DOHH2 (cell line): Measurements from ENCODE around the gene CYBA.

Experiments
- H3F3A ChIP-seq: fragments of 200-600 bp; sonication (generic), shearing (Covaris generic); 2 replicates; pipeline ENCODE4 v1.6.0; 2016; ENCODE audit warnings: antibody characterized with exemption, mild to moderate bottlenecking; ENCODE audit not compliant: control insufficient read depth, insufficient read depth
- H3K27ac ChIP-seq: fragments of 200-600 bp; sonication (generic); 2 replicates; pipeline ENCODE4 v1.5.1; 2014; ENCODE audit warnings: low read depth, mild to moderate bottlenecking, low read length, moderate library complexity
- H3K27me3 ChIP-seq: fragments of 200-600 bp; sonication (generic); 2 replicates; pipeline ENCODE4 v1.6.1; 2014; ENCODE audit warnings: mild to moderate bottlenecking, low read length, mixed read lengths; ENCODE audit not compliant: control insufficient read depth
- H3K36me3 ChIP-seq: fragments of 200-600 bp; sonication (generic); 2 replicates; pipeline ENCODE4 v1.6.1; 2014; ENCODE audit warnings: mild to moderate bottlenecking, low read length, moderate library complexity, mixed read lengths; ENCODE audit not compliant: control insufficient read depth
- H3K4me1 ChIP-seq: fragments of 200-600 bp; sonication (generic); 2 replicates; pipeline ENCODE4 v1.6.1; 2014; ENCODE audit warnings: mild to moderate bottlenecking, low read length, mixed read lengths; ENCODE audit not compliant: control insufficient read depth
- H3K4me2 ChIP-seq: fragments of 200-600 bp; sonication (generic); 2 replicates; pipeline ENCODE4 v1.6.0; 2014; ENCODE audit warnings: mild to moderate bottlenecking, low read length, moderate library complexity
- H3K4me3 ChIP-seq: fragments of 200-600 bp; sonication (generic); 2 replicates; pipeline ENCODE4 v1.5.1; 2014; ENCODE audit warnings: mild to moderate bottlenecking, low read length, mixed read lengths
- H3K79me2 ChIP-seq: fragments of 200-600 bp; sonication (generic); 2 replicates; pipeline ENCODE4 v1.6.1; 2014; ENCODE audit warnings: mild to moderate bottlenecking, low read length, mixed read lengths; ENCODE audit not compliant: control insufficient read depth
- H3K9me2 ChIP-seq: fragments of 200-600 bp; sonication (generic); replicated peaks from 2 replicates; pipeline ENCODE4 v1.6.1; 2014; ENCODE audit warnings: mild to moderate bottlenecking, low read length, mixed read lengths; ENCODE audit not compliant: control insufficient read depth
- H3K9me3 ChIP-seq: fragments of 200-600 bp; sonication (generic); 2 replicates; pipeline ENCODE4 v1.6.1; 2014; ENCODE audit warnings: antibody characterized with exemption, low read length, mixed read lengths; ENCODE audit not compliant: control insufficient read depth, insufficient read depth
- H4K20me1 ChIP-seq: fragments of 200-600 bp; sonication (generic); 2 replicates; pipeline ENCODE4 v1.6.0; 2014; ENCODE audit warnings: low read depth, mild to moderate bottlenecking, antibody characterized with exemption, low read length, moderate library complexity; ENCODE audit not compliant: control insufficient read depth, insufficient read depth
- CTCF ChIP-seq: fragments of 200-600 bp; sonication (generic); IDR thresholded peaks from one replicate; pipeline ENCODE4 v1.5.1; 2014; ENCODE audit warnings: antibody characterized with exemption, mild to moderate bottlenecking, low read depth, low read length; ENCODE audit not compliant: poor library complexity, severe bottlenecking
- EZH2phosphoT487 ChIP-seq: fragments of 200-600 bp; sonication (generic); IDR thresholded peaks from 2 replicates; pipeline ENCODE4 v1.6.1; 2017; ENCODE audit warnings: borderline replicate concordance, mild to moderate bottlenecking, antibody characterized with exemption, low read length, moderate library complexity, mixed read lengths

Gene CYBA

DNA sequence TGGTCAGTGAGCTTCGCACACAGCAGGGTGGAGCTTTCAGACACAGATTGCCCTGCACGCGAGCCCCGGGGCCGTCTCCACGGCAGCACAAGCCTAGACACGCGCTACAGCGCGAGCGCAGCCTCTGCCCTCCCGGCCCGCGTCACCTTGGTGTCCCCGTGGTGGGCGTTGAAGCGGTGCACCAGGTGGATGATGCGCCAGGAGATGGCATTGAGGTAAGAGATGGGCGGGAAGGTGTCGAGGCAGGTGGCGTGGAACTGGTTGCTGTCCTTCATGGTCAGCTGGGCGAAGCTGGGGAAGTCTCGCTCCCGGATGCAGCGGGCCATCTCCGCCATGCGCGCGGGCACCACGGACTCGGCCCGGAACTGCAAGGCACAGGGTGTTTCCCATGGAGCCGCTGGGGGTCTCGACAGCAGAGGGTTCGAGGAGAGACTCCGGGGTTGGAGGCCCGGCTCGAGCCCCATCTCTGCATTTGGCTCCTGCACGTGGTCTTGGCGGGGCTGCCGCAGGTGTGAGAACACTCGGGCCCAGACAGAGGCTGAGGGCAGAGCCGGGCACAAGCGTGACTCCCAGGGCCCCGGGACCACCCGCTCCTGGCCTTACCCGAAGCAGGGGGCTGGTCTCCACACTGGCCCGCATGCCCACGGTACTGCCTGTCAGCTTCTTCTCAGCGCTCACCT, 4.3 kb upstream of the CYBA start:
- Histone ChIP-seq H4K20me1 (peaks cover under 1% of the 10 kb centered on the region; the same call in 1 of the 2 replicates), H3K27me3 (no peaks in the 10 kb centered on the region), H3K4me2 (no peak overlapping the region), H3K36me3 (peaks cover 90% of the 10 kb centered on the region), H3F3A (no peaks in the 10 kb centered on the region), H3K9me2 (no peaks in the 10 kb centered on the region), H3K79me2 (peaks cover 53% of the 10 kb centered on the region), H3K4me1 (peaks cover 24% of the 10 kb centered on the region), H3K4me3 (no peak overlapping the region), H3K9me3 (no peaks in the 10 kb centered on the region), H3K27ac (no peak overlapping the region)
- TF ChIP-seq EZH2phosphoT487 (no peak), CTCF (no peak)

GRCh38 chr16:88654363-88655052, 3.7 kb upstream of the CYBA start:
- H3K4me1 ChIP-seq, result peaks cover 28% of the 10 kb centered on the region
- no peaks in the 10 kb centered on the region for H3F3A ChIP-seq
- H3K36me3 ChIP-seq, result peaks cover 91% of the 10 kb centered on the region
- peaks cover 7% of the 10 kb centered on the region for H4K20me1 ChIP-seq
- H3K27me3 ChIP-seq, result no peaks in the 10 kb centered on the region
- no peak overlapping the region for H3K27ac ChIP-seq
- peaks cover 53% of the 10 kb centered on the region for H3K79me2 ChIP-seq
- TF ChIP-seq CTCF (no peak), EZH2phosphoT487 (no peak)
- no peak overlapping the region for H3K4me3 ChIP-seq
- no peaks in the 10 kb centered on the region for H3K9me3 ChIP-seq
- H3K4me2 ChIP-seq, result no peak overlapping the region
- H3K9me2 ChIP-seq, result no peaks in the 10 kb centered on the region

- peaks cover 13% of the 10 kb centered on the region for H4K20me1 ChIP-seq
- no peak overlapping the region for H3K4me3 ChIP-seq
- no peaks in the 10 kb centered on the region for H3K27me3 ChIP-seq
- no peak overlapping the region for H3K27ac ChIP-seq
- H3F3A ChIP-seq, result no peaks in the 10 kb centered on the region
- TF ChIP-seq CTCF, result no peak
- no peak for TF ChIP-seq EZH2phosphoT487
- H3K9me3 ChIP-seq, result no peaks in the 10 kb centered on the region
- H3K79me2 ChIP-seq, result peaks cover 53% of the 10 kb centered on the region
- H3K4me2 ChIP-seq, result no peak overlapping the region
- H3K4me1 ChIP-seq, result peaks cover 30% of the 10 kb centered on the region
- H3K9me2 ChIP-seq, result no peaks in the 10 kb centered on the region
- peaks cover 90% of the 10 kb centered on the region for H3K36me3 ChIP-seq
These were observed 2.9 kb upstream of the CYBA start for GRCh38 chr16:88653596-88654362.
